ENCODE data around the gene TBL1X. TPM values are rescaled to one million over a fixed set of nuclear protein-coding genes. Genes with fewer than 3 reads are reported as not detected.

Gene TBL1X
- total RNA-seq, 4 donors from 2014 or later: 15.0 to 19.4 (median 16.3) TPM

DNA sequence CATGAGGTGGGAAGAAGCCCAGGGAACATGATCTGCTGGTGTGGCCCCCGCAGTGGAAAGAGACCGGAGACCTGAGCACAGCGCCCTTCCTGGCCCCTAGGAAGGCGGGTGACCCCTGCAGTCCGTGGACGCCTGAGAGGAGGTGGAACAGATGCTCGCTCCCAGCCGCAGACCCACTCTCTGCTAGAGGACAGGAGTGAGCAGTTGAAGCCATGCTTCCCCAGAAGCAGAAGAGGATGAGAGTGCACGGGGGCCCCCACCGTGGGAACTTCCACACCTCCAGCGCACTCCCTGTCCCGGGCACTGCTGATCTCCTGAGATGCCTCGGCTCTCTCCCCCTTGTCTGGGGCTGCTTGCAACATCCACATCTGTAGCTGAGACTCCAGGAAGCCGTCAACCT, 238.5 kb downstream of the TBL1X start:
- TF ChIP-seq, protein P1, sequence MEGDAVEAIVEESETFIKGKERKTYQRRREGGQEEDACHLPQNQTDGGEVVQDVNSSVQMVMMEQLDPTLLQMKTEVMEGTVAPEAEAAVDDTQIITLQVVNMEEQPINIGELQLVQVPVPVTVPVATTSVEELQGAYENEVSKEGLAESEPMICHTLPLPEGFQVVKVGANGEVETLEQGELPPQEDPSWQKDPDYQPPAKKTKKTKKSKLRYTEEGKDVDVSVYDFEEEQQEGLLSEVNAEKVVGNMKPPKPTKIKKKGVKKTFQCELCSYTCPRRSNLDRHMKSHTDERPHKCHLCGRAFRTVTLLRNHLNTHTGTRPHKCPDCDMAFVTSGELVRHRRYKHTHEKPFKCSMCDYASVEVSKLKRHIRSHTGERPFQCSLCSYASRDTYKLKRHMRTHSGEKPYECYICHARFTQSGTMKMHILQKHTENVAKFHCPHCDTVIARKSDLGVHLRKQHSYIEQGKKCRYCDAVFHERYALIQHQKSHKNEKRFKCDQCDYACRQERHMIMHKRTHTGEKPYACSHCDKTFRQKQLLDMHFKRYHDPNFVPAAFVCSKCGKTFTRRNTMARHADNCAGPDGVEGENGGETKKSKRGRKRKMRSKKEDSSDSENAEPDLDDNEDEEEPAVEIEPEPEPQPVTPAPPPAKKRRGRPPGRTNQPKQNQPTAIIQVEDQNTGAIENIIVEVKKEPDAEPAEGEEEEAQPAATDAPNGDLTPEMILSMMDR (IDR thresholded peaks at IDR 0.05; ENCODE audit: low read depth): no peak

DNA sequence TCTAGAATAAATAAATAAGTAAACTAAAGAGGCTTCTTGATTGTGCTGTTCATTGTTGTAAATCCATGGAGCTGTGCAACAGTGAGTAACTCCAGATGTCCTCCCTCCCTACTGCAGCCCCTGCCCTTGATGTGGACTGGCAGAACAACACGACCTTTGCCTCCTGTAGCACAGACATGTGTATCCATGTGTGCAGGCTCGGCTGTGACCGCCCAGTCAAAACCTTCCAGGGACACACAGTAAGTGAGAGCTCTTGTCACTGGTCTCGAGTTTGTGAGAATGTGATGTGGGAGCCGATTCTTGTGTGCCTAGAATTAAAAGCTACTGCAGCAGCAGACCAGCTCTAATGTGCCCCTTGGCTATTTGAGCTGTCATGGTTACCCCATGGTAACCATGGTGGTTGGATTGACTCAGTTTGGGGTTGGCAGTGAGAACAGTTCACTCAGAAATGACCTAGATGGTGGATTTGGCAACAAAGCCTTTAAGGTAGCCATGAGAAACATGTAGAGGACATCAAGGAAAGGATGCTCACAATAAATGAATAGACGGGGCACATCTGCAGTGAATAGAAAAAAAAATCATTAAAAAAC, 240.1 kb downstream of the TBL1X start:
- TF ChIP-seq, protein P1 (IDR thresholded peaks at IDR 0.05; ENCODE audit: low read depth): no peak

DNA sequence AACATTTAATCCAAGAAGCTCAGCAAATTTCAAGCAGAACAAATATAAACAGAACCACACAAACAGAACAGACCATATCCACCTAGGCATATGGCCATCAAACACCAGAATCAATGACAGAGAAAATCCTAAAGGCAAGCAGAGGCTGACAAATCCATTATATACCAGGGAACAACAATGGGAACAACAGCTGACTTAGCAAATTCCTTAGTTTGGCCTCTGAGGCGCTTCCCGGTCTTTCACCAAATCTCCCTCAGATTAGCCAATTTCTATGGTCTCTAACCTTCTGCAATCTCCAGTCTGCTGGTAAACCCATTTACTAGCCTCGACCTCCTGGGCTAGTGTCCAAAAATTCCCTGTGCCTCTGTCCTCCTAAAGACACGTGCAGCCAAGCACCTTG, 241.6 kb downstream of the TBL1X start:
- TF ChIP-seq, protein P1 (IDR thresholded peaks at IDR 0.05; ENCODE audit: low read depth): no peak

DNA sequence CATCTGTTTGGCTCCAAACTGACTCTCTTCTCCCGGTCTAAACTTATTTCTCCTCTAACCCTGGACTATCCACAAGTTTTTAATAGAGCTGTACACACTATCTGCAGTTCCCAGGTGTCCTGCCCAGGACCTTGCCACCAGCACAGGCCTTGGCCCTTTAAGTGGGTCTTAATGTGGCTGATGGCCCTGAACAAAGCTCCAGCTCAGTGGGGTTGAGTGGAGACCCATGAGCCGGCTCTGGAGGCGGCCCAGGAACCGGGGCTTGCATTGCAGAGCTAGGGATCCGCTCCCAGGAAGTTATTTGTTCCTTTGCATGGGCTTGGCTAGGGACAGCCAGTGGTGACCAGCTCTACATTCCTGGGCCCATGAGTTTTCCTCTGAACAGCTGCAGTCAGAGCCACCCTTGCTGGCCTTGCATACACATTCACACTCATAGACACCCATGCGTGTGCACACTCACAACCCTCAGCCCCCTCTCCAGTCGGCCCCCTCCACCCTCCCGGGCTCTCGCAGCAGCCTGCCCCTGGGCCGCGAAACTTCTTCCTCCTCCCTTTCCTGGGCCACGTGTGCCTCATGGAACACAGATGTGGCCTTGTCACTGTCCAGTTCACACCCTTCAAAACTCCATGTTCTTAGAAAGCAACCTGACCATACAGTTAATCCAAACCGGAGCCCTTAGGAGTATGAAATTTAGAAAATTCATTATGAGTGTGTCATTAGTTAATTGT, 242.6 kb downstream of the TBL1X start:
- TF ChIP-seq, protein P1 (IDR thresholded peaks at IDR 0.05; ENCODE audit: low read depth): no peak

DNA sequence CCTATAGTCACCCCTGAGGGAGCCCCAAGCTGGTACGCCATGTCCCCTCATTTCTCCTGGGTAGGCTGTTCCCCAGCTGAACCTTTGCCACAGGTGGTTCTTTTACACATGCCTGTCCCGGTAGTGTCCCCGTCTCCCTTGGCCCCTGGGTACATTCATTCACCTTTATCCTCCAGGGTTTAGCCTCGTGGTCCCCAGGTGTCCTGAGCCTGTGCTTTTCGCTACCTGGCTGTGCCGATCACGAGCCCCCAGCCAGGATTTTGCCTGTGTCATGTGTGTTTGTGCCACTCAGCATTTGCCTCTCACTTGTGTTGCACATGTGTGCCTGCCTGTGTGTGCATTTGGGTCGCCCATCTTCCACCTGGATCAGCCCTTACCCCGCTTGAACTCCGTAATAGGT, 243.2 kb downstream of the TBL1X start:
- TF ChIP-seq, protein P1 (IDR thresholded peaks at IDR 0.05; ENCODE audit: low read depth): no peak

DNA sequence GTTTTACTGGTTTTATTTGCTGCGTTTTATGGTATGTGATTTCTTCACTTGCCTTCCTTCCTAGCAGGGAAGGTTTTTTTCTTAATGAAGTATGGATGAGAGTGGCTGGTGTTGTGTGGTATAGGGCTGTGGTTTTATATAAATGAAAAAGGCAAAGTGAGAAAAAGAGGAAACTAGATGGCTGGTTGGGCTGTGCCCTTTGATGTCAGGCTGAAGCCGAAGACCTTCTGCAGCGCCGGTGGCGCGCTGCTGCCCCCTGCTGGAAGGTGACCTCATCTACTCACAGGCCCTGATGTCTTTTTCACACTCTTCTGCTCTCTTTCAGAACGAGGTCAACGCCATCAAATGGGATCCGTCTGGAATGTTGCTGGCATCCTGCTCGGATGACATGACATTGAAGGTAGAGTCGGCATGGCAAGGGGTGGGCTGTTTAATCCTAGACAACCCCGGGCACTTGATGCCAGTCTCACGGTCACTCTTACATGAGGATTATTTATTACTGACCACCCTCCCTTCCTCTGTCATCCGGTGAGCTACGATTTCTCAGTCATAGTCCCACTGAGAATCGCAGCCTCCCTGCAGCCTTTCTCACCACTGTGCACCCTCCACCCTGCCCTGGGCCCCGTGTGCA, 244.2 kb downstream of the TBL1X start:
- TF ChIP-seq, protein P1 (IDR thresholded peaks at IDR 0.05; ENCODE audit: low read depth): no peak

DNA sequence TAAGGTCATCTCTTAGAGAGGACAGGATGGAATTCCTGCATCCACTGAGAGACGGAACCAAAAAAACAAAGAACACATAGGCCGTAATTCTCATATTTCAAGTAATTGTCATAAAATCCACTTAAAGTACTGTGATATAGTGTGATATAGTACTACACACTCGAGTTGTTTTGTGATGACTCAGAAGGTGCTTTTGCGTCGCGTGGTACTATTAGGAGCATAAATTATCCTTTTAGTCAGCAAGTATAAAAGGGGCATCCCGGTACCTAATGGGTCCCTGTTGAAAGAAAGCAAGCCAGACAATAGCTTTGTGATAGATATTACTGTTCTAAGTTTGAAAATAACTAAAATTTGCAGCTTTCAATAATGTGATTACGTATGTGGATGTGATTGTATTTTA, 245.5 kb downstream of the TBL1X start:
- TF ChIP-seq, protein P1 (IDR thresholded peaks at IDR 0.05; ENCODE audit: low read depth): no peak

Measured in subcutaneous adipose tissue (tissue), 4 donors.